GM23338 (cell line): ENCODE data around the gene C6. TPM values are rescaled to one million over a fixed set of nuclear protein-coding genes. Genes with fewer than 3 reads are reported as not detected.

ENCODE experiments used
- ATAC-seq: fragments of 200-7000 bp; cut with Tn5 transposase; 3 replicates; pipeline ENCODE4 v1.9.1; 2020
- DNase-seq: peaks from one replicate; pipeline ENCODE4 v3.0.0-alpha.2; 2015; ENCODE audit warnings: low spot score
- H2AFZ ChIP-seq: fragments of 200-600 bp; sonication (generic); 2 replicates; pipeline ENCODE4 v1.8.0; 2016; ENCODE audit warnings: antibody characterized with exemption, mild to moderate bottlenecking, moderate library complexity
- H3F3A ChIP-seq: fragments of 200-600 bp; sonication (generic); replicated peaks from 2 replicates; pipeline ENCODE4 v1.8.0; 2017; ENCODE audit warnings: antibody characterized with exemption, mixed run types, low read depth
- H3K27ac ChIP-seq: fragments of 200-600 bp; sonication (generic); 2 replicates; pipeline ENCODE4 v1.6.1; 2016; ENCODE audit warnings: low read depth
- H3K27me3 ChIP-seq: fragments of 200-600 bp; sonication (generic); 2 replicates; pipeline ENCODE4 v1.8.0; 2016; ENCODE audit warnings: mild to moderate bottlenecking, mixed run types, moderate library complexity; ENCODE audit not compliant: insufficient read depth
- H3K36me3 ChIP-seq: fragments of 200-600 bp; sonication (generic); 2 replicates; pipeline ENCODE4 v1.8.0; 2016; ENCODE audit warnings: mild to moderate bottlenecking; ENCODE audit not compliant: insufficient read depth
- H3K4me1 ChIP-seq: fragments of 200-600 bp; sonication (generic); 2 replicates; pipeline ENCODE4 v1.8.0; 2016; ENCODE audit warnings: mild to moderate bottlenecking, moderate library complexity; ENCODE audit not compliant: insufficient read depth
- H3K4me2 ChIP-seq: fragments of 200-600 bp; sonication (generic); 2 replicates; pipeline ENCODE4 v1.7.1; 2017; ENCODE audit warnings: mixed run types
- H3K4me3 ChIP-seq: fragments of 200-600 bp; sonication (generic); 2 replicates; pipeline ENCODE4 v1.6.1; 2016; ENCODE audit warnings: mixed run types
- H3K79me2 ChIP-seq: fragments of 200-600 bp; sonication (generic); replicated peaks from 2 replicates; pipeline ENCODE4 v1.8.0; 2017; ENCODE audit warnings: mild to moderate bottlenecking; ENCODE audit not compliant: insufficient read depth
- H3K9me2 ChIP-seq: fragments of 200-600 bp; sonication (generic); 2 replicates; pipeline ENCODE4 v1.8.0; 2017; ENCODE audit not compliant: insufficient read depth
- H4K20me1 ChIP-seq: fragments of 200-600 bp; sonication (generic); replicated peaks from 2 replicates; pipeline ENCODE4 v1.8.0; 2017; ENCODE audit warnings: mild to moderate bottlenecking; ENCODE audit not compliant: insufficient read depth
- H3K27ac Mint-ChIP-seq: 2 replicates; pipeline ENCODE4 v1.8.0; 2020; ENCODE audit warnings: inconsistent platforms, mild to moderate bottlenecking, moderate library complexity, mixed read lengths
- H3K27me3 Mint-ChIP-seq: 3 replicates; pipeline ENCODE4 v1.8.0; 2022; ENCODE audit warnings: low read depth, mild to moderate bottlenecking, moderate library complexity, mixed read lengths, inconsistent platforms; ENCODE audit not compliant: insufficient read depth, poor library complexity
- H3K36me3 Mint-ChIP-seq: 3 replicates; pipeline ENCODE4 v1.8.0; 2021; ENCODE audit warnings: low read depth, mild to moderate bottlenecking, inconsistent platforms, moderate library complexity, mixed read lengths
- H3K4me1 Mint-ChIP-seq: 3 replicates; pipeline ENCODE4 v1.8.0; 2020; ENCODE audit warnings: mild to moderate bottlenecking, inconsistent platforms, mixed read lengths
- H3K4me3 Mint-ChIP-seq: 3 replicates; pipeline ENCODE4 v1.8.0; 2021; ENCODE audit warnings: moderate library complexity, mild to moderate bottlenecking, inconsistent platforms, mixed read lengths
- H3K9me3 Mint-ChIP-seq: 3 replicates; pipeline ENCODE4 v1.8.0; 2020; ENCODE audit warnings: moderate library complexity, mild to moderate bottlenecking, inconsistent platforms, mixed read lengths
- CREB1 ChIP-seq: fragments of 250-450 bp; sonication (Bioruptor Pico); IDR thresholded peaks from 2 replicates; pipeline ENCODE4 v1.5.0; 2020; ENCODE audit warnings: low read depth, mild to moderate bottlenecking, moderate library complexity
- EZH2 ChIP-seq: fragments of 200-600 bp; sonication (generic); IDR thresholded peaks from one replicate; pipeline ENCODE4 v1.8.0; 2017; ENCODE audit warnings: antibody characterized with exemption, mild to moderate bottlenecking, low read depth; ENCODE audit not compliant: unreplicated experiment
- EZH2phosphoT487 ChIP-seq: fragments of 200-600 bp; sonication (generic); IDR thresholded peaks from one replicate; pipeline ENCODE4 v1.8.1; 2018; ENCODE audit warnings: antibody characterized with exemption; ENCODE audit not compliant: unreplicated experiment
- JUNB ChIP-seq: IDR thresholded peaks from one replicate; pipeline ENCODE4 v1.6.1; 2016; ENCODE audit warnings: antibody characterized with exemption; ENCODE audit not compliant: unreplicated experiment
- NANOG ChIP-seq: IDR thresholded peaks from 2 replicates; pipeline ENCODE4 v1.6.1; 2016; ENCODE audit warnings: antibody characterized with exemption, borderline replicate concordance
- POLR2AphosphoS5 ChIP-seq: IDR thresholded peaks from 2 replicates; pipeline ENCODE4 v1.6.1; 2016; ENCODE audit warnings: antibody characterized with exemption, low read depth
- STAT1 ChIP-seq: IDR thresholded peaks from one replicate; pipeline ENCODE4 v1.6.1; 2016; ENCODE audit warnings: antibody characterized with exemption; ENCODE audit not compliant: unreplicated experiment
- ZNF114 ChIP-seq: fragments of 250-450 bp; sonication (Bioruptor Pico); IDR thresholded peaks from 2 replicates; pipeline ENCODE4 v1.5.0; 2020; ENCODE audit warnings: mild to moderate bottlenecking, moderate library complexity
- ZNF331 ChIP-seq: fragments of 250-450 bp; sonication (Bioruptor Pico); IDR thresholded peaks from 2 replicates; pipeline ENCODE4 v1.5.0; 2020; ENCODE audit warnings: low read depth, mild to moderate bottlenecking, moderate library complexity
- polyA plus RNA-seq: library from polyadenylated mRNA; unstranded; fragments of >200 nt; fragmentation: Nextera tagmentation; extraction: Ambion mirVana; gene quantifications from 2 replicates; pipeline ENCODE4 v1.2.1, GENCODE V29; 2016
- total RNA-seq: library from RNA; depleted of rRNA; stranded (reverse); fragments of >200 nt; shearing (Covaris generic); gene quantifications from 2 replicates; pipeline ENCODE4 v1.2.3, GENCODE V29; 2014
- TF ChIP-seq, protein P1 (sequence below): fragments of 250-450 bp; sonication (Bioruptor Pico); IDR thresholded peaks from 2 replicates; pipeline ENCODE4 v1.5.0; 2020; ENCODE audit warnings: mild to moderate bottlenecking, moderate library complexity
- TF ChIP-seq, protein P2 (sequence below): IDR thresholded peaks from 2 replicates; pipeline ENCODE4 v1.6.1; 2016; ENCODE audit warnings: antibody characterized with exemption
- TF ChIP-seq, protein P3 (sequence below): IDR thresholded peaks from one replicate; pipeline ENCODE4 v1.6.1; 2018; ENCODE audit warnings: antibody characterized with exemption; ENCODE audit not compliant: unreplicated experiment
- TF ChIP-seq, protein P4 (sequence below), 2 experiments: fragments of 200-600 bp in 1 of 2; sonication (generic) in 1 of 2; conservative IDR thresholded peaks; 2 replicates each; pipeline versions ENCODE4 v1.5.1 to v1.6.1; 2016 to 2017; ENCODE audit warnings: antibody characterized with exemption in 2 of 2, low read depth in 2 of 2, mild to moderate bottlenecking in 2 of 2, moderate library complexity in 1 of 2

Gene C6
- total and polyA plus RNA-seq, 2 experiments from 2014 or later: not detected

DNA sequence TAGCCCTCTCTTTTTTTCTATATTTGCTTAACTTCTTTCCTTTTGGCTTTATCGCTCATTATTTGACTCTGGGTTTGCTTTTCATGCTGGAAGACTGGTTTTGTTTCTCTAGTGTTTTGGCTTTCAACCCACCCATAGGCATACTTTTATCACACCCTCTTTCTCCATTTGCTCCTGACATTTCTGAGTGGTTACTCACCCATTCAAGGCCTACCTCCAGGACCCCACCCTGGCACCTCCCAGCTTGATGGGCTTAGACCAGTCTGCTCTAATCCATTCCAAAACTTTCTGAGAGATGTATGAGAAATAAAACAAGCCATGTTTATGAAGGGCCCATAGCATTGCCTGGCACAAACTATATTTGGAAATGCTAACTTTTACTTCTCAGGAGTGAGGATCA is 18.1 kb downstream of the C6 start:
- no peaks in the 10 kb centered on the region for H3K79me2 ChIP-seq
- 0 out of 2 replicates have a peak, but pooled peaks cover 11% of the 10 kb centered on the region for H3K9me2 ChIP-seq
- DNase-seq (no peak), ATAC-seq (no peak)
- Mint-ChIP-seq H3K4me3 (no peak overlapping the region), H3K9me3 (no peaks in the 10 kb centered on the region), H3K4me1 (no peaks in the 10 kb centered on the region), H3K27me3 (no peaks in the 10 kb centered on the region), H3K36me3 (no peaks in the 10 kb centered on the region), H3K27ac (no peak overlapping the region; the same call in 1 of the 2 replicates)
- TF ChIP-seq STAT1 (no peak), JUNB (no peak), POLR2AphosphoS5 (no peak), EZH2 (no peak), ZNF114 (CRISPR knock-in tag) (no peak), ZNF331 (no peak), NANOG (no peak), CREB1 (no peak), EZH2phosphoT487 (no peak)
- TF ChIP-seq, protein P1, sequence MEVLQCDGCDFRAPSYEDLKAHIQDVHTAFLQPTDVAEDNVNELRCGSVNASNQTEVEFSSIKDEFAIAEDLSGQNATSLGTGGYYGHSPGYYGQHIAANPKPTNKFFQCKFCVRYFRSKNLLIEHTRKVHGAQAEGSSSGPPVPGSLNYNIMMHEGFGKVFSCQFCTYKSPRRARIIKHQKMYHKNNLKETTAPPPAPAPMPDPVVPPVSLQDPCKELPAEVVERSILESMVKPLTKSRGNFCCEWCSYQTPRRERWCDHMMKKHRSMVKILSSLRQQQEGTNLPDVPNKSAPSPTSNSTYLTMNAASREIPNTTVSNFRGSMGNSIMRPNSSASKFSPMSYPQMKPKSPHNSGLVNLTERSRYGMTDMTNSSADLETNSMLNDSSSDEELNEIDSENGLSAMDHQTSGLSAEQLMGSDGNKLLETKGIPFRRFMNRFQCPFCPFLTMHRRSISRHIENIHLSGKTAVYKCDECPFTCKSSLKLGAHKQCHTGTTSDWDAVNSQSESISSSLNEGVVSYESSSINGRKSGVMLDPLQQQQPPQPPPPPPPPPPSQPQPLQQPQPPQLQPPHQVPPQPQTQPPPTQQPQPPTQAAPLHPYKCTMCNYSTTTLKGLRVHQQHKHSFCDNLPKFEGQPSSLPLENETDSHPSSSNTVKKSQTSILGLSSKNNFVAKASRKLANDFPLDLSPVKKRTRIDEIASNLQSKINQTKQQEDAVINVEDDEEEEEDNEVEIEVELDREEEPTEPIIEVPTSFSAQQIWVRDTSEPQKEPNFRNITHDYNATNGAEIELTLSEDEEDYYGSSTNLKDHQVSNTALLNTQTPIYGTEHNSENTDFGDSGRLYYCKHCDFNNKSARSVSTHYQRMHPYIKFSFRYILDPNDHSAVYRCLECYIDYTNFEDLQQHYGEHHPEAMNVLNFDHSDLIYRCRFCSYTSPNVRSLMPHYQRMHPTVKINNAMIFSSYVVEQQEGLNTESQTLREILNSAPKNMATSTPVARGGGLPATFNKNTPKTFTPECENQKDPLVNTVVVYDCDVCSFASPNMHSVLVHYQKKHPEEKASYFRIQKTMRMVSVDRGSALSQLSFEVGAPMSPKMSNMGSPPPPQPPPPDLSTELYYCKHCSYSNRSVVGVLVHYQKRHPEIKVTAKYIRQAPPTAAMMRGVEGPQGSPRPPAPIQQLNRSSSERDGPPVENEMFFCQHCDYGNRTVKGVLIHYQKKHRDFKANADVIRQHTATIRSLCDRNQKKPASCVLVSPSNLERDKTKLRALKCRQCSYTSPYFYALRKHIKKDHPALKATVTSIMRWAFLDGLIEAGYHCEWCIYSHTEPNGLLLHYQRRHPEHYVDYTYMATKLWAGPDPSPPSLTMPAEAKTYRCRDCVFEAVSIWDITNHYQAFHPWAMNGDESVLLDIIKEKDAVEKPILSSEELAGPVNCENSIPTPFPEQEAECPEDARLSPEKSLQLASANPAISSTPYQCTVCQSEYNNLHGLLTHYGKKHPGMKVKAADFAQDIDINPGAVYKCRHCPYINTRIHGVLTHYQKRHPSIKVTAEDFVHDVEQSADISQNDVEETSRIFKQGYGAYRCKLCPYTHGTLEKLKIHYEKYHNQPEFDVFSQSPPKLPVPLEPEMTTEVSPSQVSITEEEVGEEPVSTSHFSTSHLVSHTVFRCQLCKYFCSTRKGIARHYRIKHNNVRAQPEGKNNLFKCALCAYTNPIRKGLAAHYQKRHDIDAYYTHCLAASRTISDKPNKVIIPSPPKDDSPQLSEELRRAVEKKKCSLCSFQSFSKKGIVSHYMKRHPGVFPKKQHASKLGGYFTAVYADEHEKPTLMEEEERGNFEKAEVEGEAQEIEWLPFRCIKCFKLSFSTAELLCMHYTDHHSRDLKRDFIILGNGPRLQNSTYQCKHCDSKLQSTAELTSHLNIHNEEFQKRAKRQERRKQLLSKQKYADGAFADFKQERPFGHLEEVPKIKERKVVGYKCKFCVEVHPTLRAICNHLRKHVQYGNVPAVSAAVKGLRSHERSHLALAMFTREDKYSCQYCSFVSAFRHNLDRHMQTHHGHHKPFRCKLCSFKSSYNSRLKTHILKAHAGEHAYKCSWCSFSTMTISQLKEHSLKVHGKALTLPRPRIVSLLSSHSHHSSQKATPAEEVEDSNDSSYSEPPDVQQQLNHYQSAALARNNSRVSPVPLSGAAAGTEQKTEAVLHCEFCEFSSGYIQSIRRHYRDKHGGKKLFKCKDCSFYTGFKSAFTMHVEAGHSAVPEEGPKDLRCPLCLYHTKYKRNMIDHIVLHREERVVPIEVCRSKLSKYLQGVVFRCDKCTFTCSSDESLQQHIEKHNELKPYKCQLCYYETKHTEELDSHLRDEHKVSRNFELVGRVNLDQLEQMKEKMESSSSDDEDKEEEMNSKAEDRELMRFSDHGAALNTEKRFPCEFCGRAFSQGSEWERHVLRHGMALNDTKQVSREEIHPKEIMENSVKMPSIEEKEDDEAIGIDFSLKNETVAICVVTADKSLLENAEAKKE (CRISPR knock-in tag): no peak
- TF ChIP-seq, protein P2, sequence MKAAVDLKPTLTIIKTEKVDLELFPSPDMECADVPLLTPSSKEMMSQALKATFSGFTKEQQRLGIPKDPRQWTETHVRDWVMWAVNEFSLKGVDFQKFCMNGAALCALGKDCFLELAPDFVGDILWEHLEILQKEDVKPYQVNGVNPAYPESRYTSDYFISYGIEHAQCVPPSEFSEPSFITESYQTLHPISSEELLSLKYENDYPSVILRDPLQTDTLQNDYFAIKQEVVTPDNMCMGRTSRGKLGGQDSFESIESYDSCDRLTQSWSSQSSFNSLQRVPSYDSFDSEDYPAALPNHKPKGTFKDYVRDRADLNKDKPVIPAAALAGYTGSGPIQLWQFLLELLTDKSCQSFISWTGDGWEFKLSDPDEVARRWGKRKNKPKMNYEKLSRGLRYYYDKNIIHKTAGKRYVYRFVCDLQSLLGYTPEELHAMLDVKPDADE: no peak
- TF ChIP-seq, protein P3, sequence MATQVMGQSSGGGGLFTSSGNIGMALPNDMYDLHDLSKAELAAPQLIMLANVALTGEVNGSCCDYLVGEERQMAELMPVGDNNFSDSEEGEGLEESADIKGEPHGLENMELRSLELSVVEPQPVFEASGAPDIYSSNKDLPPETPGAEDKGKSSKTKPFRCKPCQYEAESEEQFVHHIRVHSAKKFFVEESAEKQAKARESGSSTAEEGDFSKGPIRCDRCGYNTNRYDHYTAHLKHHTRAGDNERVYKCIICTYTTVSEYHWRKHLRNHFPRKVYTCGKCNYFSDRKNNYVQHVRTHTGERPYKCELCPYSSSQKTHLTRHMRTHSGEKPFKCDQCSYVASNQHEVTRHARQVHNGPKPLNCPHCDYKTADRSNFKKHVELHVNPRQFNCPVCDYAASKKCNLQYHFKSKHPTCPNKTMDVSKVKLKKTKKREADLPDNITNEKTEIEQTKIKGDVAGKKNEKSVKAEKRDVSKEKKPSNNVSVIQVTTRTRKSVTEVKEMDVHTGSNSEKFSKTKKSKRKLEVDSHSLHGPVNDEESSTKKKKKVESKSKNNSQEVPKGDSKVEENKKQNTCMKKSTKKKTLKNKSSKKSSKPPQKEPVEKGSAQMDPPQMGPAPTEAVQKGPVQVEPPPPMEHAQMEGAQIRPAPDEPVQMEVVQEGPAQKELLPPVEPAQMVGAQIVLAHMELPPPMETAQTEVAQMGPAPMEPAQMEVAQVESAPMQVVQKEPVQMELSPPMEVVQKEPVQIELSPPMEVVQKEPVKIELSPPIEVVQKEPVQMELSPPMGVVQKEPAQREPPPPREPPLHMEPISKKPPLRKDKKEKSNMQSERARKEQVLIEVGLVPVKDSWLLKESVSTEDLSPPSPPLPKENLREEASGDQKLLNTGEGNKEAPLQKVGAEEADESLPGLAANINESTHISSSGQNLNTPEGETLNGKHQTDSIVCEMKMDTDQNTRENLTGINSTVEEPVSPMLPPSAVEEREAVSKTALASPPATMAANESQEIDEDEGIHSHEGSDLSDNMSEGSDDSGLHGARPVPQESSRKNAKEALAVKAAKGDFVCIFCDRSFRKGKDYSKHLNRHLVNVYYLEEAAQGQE: no peak
- TF ChIP-seq, protein P4, sequence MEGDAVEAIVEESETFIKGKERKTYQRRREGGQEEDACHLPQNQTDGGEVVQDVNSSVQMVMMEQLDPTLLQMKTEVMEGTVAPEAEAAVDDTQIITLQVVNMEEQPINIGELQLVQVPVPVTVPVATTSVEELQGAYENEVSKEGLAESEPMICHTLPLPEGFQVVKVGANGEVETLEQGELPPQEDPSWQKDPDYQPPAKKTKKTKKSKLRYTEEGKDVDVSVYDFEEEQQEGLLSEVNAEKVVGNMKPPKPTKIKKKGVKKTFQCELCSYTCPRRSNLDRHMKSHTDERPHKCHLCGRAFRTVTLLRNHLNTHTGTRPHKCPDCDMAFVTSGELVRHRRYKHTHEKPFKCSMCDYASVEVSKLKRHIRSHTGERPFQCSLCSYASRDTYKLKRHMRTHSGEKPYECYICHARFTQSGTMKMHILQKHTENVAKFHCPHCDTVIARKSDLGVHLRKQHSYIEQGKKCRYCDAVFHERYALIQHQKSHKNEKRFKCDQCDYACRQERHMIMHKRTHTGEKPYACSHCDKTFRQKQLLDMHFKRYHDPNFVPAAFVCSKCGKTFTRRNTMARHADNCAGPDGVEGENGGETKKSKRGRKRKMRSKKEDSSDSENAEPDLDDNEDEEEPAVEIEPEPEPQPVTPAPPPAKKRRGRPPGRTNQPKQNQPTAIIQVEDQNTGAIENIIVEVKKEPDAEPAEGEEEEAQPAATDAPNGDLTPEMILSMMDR (conservative IDR thresholded peaks at IDR 0.05; ENCODE audit: low read depth in 2 of 2): no peak
- no peaks in the 10 kb centered on the region for H3K36me3 ChIP-seq
- no peak overlapping the region for H3K4me2 ChIP-seq
- H3K4me1 ChIP-seq: no peaks in the 10 kb centered on the region
- H2AFZ ChIP-seq: no peak overlapping the region
- no peak overlapping the region for H3K4me3 ChIP-seq
- no peaks in the 10 kb centered on the region for H4K20me1 ChIP-seq
- no peak overlapping the region for H3K27ac ChIP-seq
- H3K27me3 ChIP-seq: no peaks in the 10 kb centered on the region
- no peaks in the 10 kb centered on the region for H3F3A ChIP-seq
